NCI-H2196 treated with DMSO at 0.1 percent for 48 hours (cell line): ENCODE data around the gene AOAH.
"Not testable (repeated sequence)": the region's sequence is repeated elsewhere in the genome, so short reads cannot be mapped to it uniquely, and the experiment has no call there.

Source experiments
- DNase-seq: peaks from one replicate; lab custom pipeline; 2025; ENCODE audit not compliant: unreplicated experiment; lab: John Stamatoyannopoulos, UW

The AOAH gene

GRCh38 chr7:36521133-36521532 is 203.2 kb downstream of the AOAH start:
- no peak for DNase-seq

- no peak for DNase-seq
Observed at GRCh38 chr7:36515847-36516246, 208.4 kb downstream of the AOAH start.

GRCh38 chr7:36514289-36515243 is 209.7 kb downstream of the AOAH start:
- no peak for DNase-seq

- no peak for DNase-seq
Observed at GRCh38 chr7:36513393-36513792, 210.9 kb downstream of the AOAH start.

GRCh38 chr7:36512616-36513015 is 211.7 kb downstream of the AOAH start:
- no peak for DNase-seq

GRCh38 chr7:36509962-36510361 is 214.3 kb downstream of the AOAH start:
- DNase-seq: no peak

GRCh38 chr7:36507475-36508440 is 216.5 kb downstream of the AOAH start:
- DNase-seq: no peak

- DNase-seq: no peak
Observed at GRCh38 chr7:36506820-36507219, 217.5 kb downstream of the AOAH start.

- DNase-seq: no peak
Observed at GRCh38 chr7:36506130-36506798, 218.0 kb downstream of the AOAH start.

- DNase-seq: not testable (repeated sequence)
Observed at GRCh38 chr7:36504617-36505016, 219.7 kb downstream of the AOAH start.

GRCh38 chr7:36504216-36504615 is 220.1 kb downstream of the AOAH start:
- not testable (repeated sequence) for DNase-seq

- DNase-seq: no peak
Observed at GRCh38 chr7:36497775-36498174, 226.5 kb downstream of the AOAH start.

- not testable (repeated sequence) for DNase-seq
Observed at GRCh38 chr7:36497176-36497575, 227.1 kb downstream of the AOAH start.

GRCh38 chr7:36496576-36496975 is 227.7 kb downstream of the AOAH start:
- no peak for DNase-seq

- DNase-seq: no peak
Observed at GRCh38 chr7:36491317-36491716, 233.0 kb downstream of the AOAH start.

GRCh38 chr7:36490419-36490830 is 233.9 kb downstream of the AOAH start:
- no peak for DNase-seq

- DNase-seq: not testable (repeated sequence)
Observed at GRCh38 chr7:36488672-36489071, 235.6 kb downstream of the AOAH start.

GRCh38 chr7:36487756-36488336 is 236.4 kb downstream of the AOAH start:
- no peak for DNase-seq

- DNase-seq: no peak
Observed at GRCh38 chr7:36486336-36486735, 238.0 kb downstream of the AOAH start.

GRCh38 chr7:36484265-36484664 is 240.0 kb downstream of the AOAH start:
- no peak for DNase-seq

- not testable (repeated sequence) for DNase-seq
Observed at GRCh38 chr7:36483853-36484252, 240.4 kb downstream of the AOAH start.
